Measurements from ENCODE around the gene ZC2HC1C.

- TF ChIP-seq CTCF (IDR thresholded peaks at IDR 0.05; ENCODE audit: low read depth, low read length, poor library complexity, severe bottlenecking) (no peak), EZH2phosphoT487 (IDR thresholded peaks at IDR 0.05; ENCODE audit: borderline replicate concordance, low read length) (no peak)
These were observed 22.5 kb upstream of the ZC2HC1C start for GRCh38 chr14:75046899-75047298.
